GM23338 (cell line): ENCODE data around the gene CES1. TPM values are rescaled to one million over a fixed set of nuclear protein-coding genes. Genes with fewer than 3 reads are reported as not detected.

Experiments
- ATAC-seq: fragments of 200-7000 bp; cut with Tn5 transposase; 3 replicates; pipeline ENCODE4 v1.9.1; 2020
- DNase-seq: peaks from one replicate; pipeline ENCODE4 v3.0.0-alpha.2; 2015; ENCODE audit warnings: low spot score
- H2AFZ ChIP-seq: fragments of 200-600 bp; sonication (generic); 2 replicates; pipeline ENCODE4 v1.8.0; 2016; ENCODE audit warnings: antibody characterized with exemption, mild to moderate bottlenecking, moderate library complexity
- H3F3A ChIP-seq: fragments of 200-600 bp; sonication (generic); replicated peaks from 2 replicates; pipeline ENCODE4 v1.8.0; 2017; ENCODE audit warnings: antibody characterized with exemption, mixed run types, low read depth
- H3K27ac ChIP-seq: fragments of 200-600 bp; sonication (generic); 2 replicates; pipeline ENCODE4 v1.6.1; 2016; ENCODE audit warnings: low read depth
- H3K27me3 ChIP-seq: fragments of 200-600 bp; sonication (generic); 2 replicates; pipeline ENCODE4 v1.8.0; 2016; ENCODE audit warnings: mild to moderate bottlenecking, mixed run types, moderate library complexity; ENCODE audit not compliant: insufficient read depth
- H3K36me3 ChIP-seq: fragments of 200-600 bp; sonication (generic); 2 replicates; pipeline ENCODE4 v1.8.0; 2016; ENCODE audit warnings: mild to moderate bottlenecking; ENCODE audit not compliant: insufficient read depth
- H3K4me1 ChIP-seq: fragments of 200-600 bp; sonication (generic); 2 replicates; pipeline ENCODE4 v1.8.0; 2016; ENCODE audit warnings: mild to moderate bottlenecking, moderate library complexity; ENCODE audit not compliant: insufficient read depth
- H3K4me2 ChIP-seq: fragments of 200-600 bp; sonication (generic); 2 replicates; pipeline ENCODE4 v1.7.1; 2017; ENCODE audit warnings: mixed run types
- H3K4me3 ChIP-seq: fragments of 200-600 bp; sonication (generic); 2 replicates; pipeline ENCODE4 v1.6.1; 2016; ENCODE audit warnings: mixed run types
- H3K79me2 ChIP-seq: fragments of 200-600 bp; sonication (generic); replicated peaks from 2 replicates; pipeline ENCODE4 v1.8.0; 2017; ENCODE audit warnings: mild to moderate bottlenecking; ENCODE audit not compliant: insufficient read depth
- H3K9me2 ChIP-seq: fragments of 200-600 bp; sonication (generic); 2 replicates; pipeline ENCODE4 v1.8.0; 2017; ENCODE audit not compliant: insufficient read depth
- H4K20me1 ChIP-seq: fragments of 200-600 bp; sonication (generic); replicated peaks from 2 replicates; pipeline ENCODE4 v1.8.0; 2017; ENCODE audit warnings: mild to moderate bottlenecking; ENCODE audit not compliant: insufficient read depth
- H3K27ac Mint-ChIP-seq: 2 replicates; pipeline ENCODE4 v1.8.0; 2020; ENCODE audit warnings: inconsistent platforms, mild to moderate bottlenecking, moderate library complexity, mixed read lengths
- H3K27me3 Mint-ChIP-seq: 3 replicates; pipeline ENCODE4 v1.8.0; 2022; ENCODE audit warnings: low read depth, mild to moderate bottlenecking, moderate library complexity, mixed read lengths, inconsistent platforms; ENCODE audit not compliant: insufficient read depth, poor library complexity
- H3K36me3 Mint-ChIP-seq: 3 replicates; pipeline ENCODE4 v1.8.0; 2021; ENCODE audit warnings: low read depth, mild to moderate bottlenecking, inconsistent platforms, moderate library complexity, mixed read lengths
- H3K4me1 Mint-ChIP-seq: 3 replicates; pipeline ENCODE4 v1.8.0; 2020; ENCODE audit warnings: mild to moderate bottlenecking, inconsistent platforms, mixed read lengths
- H3K4me3 Mint-ChIP-seq: 3 replicates; pipeline ENCODE4 v1.8.0; 2021; ENCODE audit warnings: moderate library complexity, mild to moderate bottlenecking, inconsistent platforms, mixed read lengths
- H3K9me3 Mint-ChIP-seq: 3 replicates; pipeline ENCODE4 v1.8.0; 2020; ENCODE audit warnings: moderate library complexity, mild to moderate bottlenecking, inconsistent platforms, mixed read lengths
- CTCF ChIP-seq, 2 experiments: fragments of 200-600 bp in 1 of 2; sonication (generic) in 1 of 2; conservative IDR thresholded peaks; 2 replicates each; pipeline versions ENCODE4 v1.5.1 to v1.6.1; 2016 to 2017; ENCODE audit warnings: antibody characterized with exemption in 2 of 2, low read depth in 2 of 2, mild to moderate bottlenecking in 2 of 2, moderate library complexity in 1 of 2
- EZH2phosphoT487 ChIP-seq: fragments of 200-600 bp; sonication (generic); IDR thresholded peaks from one replicate; pipeline ENCODE4 v1.8.1; 2018; ENCODE audit warnings: antibody characterized with exemption; ENCODE audit not compliant: unreplicated experiment
- JUNB ChIP-seq: IDR thresholded peaks from one replicate; pipeline ENCODE4 v1.6.1; 2016; ENCODE audit warnings: antibody characterized with exemption; ENCODE audit not compliant: unreplicated experiment
- NANOG ChIP-seq: IDR thresholded peaks from 2 replicates; pipeline ENCODE4 v1.6.1; 2016; ENCODE audit warnings: antibody characterized with exemption, borderline replicate concordance
- POLR2AphosphoS5 ChIP-seq: IDR thresholded peaks from 2 replicates; pipeline ENCODE4 v1.6.1; 2016; ENCODE audit warnings: antibody characterized with exemption, low read depth
- STAT1 ChIP-seq: IDR thresholded peaks from one replicate; pipeline ENCODE4 v1.6.1; 2016; ENCODE audit warnings: antibody characterized with exemption; ENCODE audit not compliant: unreplicated experiment
- ZNF114 ChIP-seq: fragments of 250-450 bp; sonication (Bioruptor Pico); IDR thresholded peaks from 2 replicates; pipeline ENCODE4 v1.5.0; 2020; ENCODE audit warnings: mild to moderate bottlenecking, moderate library complexity
- ZNF331 ChIP-seq: fragments of 250-450 bp; sonication (Bioruptor Pico); IDR thresholded peaks from 2 replicates; pipeline ENCODE4 v1.5.0; 2020; ENCODE audit warnings: low read depth, mild to moderate bottlenecking, moderate library complexity
- polyA plus RNA-seq: library from polyadenylated mRNA; unstranded; fragments of >200 nt; fragmentation: Nextera tagmentation; extraction: Ambion mirVana; gene quantifications from 2 replicates; pipeline ENCODE4 v1.2.1, GENCODE V29; 2016
- total RNA-seq: library from RNA; depleted of rRNA; stranded (reverse); fragments of >200 nt; shearing (Covaris generic); gene quantifications from 2 replicates; pipeline ENCODE4 v1.2.3, GENCODE V29; 2014
- TF ChIP-seq, protein P1 (sequence below): fragments of 250-450 bp; sonication (Bioruptor Pico); IDR thresholded peaks from 2 replicates; pipeline ENCODE4 v1.5.0; 2020; ENCODE audit warnings: mild to moderate bottlenecking, moderate library complexity
- TF ChIP-seq, protein P2 (sequence below): IDR thresholded peaks from one replicate; pipeline ENCODE4 v1.6.1; 2018; ENCODE audit warnings: antibody characterized with exemption; ENCODE audit not compliant: unreplicated experiment
- TF ChIP-seq, protein P3 (sequence below): IDR thresholded peaks from 2 replicates; pipeline ENCODE4 v1.6.1; 2016; ENCODE audit warnings: antibody characterized with exemption

Gene CES1
- total and polyA plus RNA-seq, 2 experiments from 2014 or later, result 1.5 TPM; not detected in 1

GRCh38 chr16:55812951-55813350 lies 19.9 kb downstream of the CES1 start:
- no peak overlapping the region for H3K4me3 ChIP-seq
- H3K27ac ChIP-seq, result no peak overlapping the region
- no peak overlapping the region for H3K27ac Mint-ChIP-seq
- DNase-seq (no peak), ATAC-seq (no peak)
- no peaks in the 10 kb centered on the region for H3K27me3 ChIP-seq
- H3K36me3 Mint-ChIP-seq, result no peaks in the 10 kb centered on the region
- H3K4me1 ChIP-seq, result peaks cover 10% of the 10 kb centered on the region
- H3K4me1 Mint-ChIP-seq, result peaks cover 19% of the 10 kb centered on the region
- TF ChIP-seq CTCF (conservative IDR thresholded peaks at IDR 0.05; ENCODE audit: low read depth in 2 of 2), result no peak
- TF ChIP-seq ZNF331 (CRISPR knock-in tag), result no peak
- no peak for TF ChIP-seq EZH2phosphoT487
- no peak for TF ChIP-seq ZNF114
- TF ChIP-seq, protein P1, sequence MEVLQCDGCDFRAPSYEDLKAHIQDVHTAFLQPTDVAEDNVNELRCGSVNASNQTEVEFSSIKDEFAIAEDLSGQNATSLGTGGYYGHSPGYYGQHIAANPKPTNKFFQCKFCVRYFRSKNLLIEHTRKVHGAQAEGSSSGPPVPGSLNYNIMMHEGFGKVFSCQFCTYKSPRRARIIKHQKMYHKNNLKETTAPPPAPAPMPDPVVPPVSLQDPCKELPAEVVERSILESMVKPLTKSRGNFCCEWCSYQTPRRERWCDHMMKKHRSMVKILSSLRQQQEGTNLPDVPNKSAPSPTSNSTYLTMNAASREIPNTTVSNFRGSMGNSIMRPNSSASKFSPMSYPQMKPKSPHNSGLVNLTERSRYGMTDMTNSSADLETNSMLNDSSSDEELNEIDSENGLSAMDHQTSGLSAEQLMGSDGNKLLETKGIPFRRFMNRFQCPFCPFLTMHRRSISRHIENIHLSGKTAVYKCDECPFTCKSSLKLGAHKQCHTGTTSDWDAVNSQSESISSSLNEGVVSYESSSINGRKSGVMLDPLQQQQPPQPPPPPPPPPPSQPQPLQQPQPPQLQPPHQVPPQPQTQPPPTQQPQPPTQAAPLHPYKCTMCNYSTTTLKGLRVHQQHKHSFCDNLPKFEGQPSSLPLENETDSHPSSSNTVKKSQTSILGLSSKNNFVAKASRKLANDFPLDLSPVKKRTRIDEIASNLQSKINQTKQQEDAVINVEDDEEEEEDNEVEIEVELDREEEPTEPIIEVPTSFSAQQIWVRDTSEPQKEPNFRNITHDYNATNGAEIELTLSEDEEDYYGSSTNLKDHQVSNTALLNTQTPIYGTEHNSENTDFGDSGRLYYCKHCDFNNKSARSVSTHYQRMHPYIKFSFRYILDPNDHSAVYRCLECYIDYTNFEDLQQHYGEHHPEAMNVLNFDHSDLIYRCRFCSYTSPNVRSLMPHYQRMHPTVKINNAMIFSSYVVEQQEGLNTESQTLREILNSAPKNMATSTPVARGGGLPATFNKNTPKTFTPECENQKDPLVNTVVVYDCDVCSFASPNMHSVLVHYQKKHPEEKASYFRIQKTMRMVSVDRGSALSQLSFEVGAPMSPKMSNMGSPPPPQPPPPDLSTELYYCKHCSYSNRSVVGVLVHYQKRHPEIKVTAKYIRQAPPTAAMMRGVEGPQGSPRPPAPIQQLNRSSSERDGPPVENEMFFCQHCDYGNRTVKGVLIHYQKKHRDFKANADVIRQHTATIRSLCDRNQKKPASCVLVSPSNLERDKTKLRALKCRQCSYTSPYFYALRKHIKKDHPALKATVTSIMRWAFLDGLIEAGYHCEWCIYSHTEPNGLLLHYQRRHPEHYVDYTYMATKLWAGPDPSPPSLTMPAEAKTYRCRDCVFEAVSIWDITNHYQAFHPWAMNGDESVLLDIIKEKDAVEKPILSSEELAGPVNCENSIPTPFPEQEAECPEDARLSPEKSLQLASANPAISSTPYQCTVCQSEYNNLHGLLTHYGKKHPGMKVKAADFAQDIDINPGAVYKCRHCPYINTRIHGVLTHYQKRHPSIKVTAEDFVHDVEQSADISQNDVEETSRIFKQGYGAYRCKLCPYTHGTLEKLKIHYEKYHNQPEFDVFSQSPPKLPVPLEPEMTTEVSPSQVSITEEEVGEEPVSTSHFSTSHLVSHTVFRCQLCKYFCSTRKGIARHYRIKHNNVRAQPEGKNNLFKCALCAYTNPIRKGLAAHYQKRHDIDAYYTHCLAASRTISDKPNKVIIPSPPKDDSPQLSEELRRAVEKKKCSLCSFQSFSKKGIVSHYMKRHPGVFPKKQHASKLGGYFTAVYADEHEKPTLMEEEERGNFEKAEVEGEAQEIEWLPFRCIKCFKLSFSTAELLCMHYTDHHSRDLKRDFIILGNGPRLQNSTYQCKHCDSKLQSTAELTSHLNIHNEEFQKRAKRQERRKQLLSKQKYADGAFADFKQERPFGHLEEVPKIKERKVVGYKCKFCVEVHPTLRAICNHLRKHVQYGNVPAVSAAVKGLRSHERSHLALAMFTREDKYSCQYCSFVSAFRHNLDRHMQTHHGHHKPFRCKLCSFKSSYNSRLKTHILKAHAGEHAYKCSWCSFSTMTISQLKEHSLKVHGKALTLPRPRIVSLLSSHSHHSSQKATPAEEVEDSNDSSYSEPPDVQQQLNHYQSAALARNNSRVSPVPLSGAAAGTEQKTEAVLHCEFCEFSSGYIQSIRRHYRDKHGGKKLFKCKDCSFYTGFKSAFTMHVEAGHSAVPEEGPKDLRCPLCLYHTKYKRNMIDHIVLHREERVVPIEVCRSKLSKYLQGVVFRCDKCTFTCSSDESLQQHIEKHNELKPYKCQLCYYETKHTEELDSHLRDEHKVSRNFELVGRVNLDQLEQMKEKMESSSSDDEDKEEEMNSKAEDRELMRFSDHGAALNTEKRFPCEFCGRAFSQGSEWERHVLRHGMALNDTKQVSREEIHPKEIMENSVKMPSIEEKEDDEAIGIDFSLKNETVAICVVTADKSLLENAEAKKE (CRISPR knock-in tag), result no peak
- no peak for TF ChIP-seq NANOG
- TF ChIP-seq, protein P2, sequence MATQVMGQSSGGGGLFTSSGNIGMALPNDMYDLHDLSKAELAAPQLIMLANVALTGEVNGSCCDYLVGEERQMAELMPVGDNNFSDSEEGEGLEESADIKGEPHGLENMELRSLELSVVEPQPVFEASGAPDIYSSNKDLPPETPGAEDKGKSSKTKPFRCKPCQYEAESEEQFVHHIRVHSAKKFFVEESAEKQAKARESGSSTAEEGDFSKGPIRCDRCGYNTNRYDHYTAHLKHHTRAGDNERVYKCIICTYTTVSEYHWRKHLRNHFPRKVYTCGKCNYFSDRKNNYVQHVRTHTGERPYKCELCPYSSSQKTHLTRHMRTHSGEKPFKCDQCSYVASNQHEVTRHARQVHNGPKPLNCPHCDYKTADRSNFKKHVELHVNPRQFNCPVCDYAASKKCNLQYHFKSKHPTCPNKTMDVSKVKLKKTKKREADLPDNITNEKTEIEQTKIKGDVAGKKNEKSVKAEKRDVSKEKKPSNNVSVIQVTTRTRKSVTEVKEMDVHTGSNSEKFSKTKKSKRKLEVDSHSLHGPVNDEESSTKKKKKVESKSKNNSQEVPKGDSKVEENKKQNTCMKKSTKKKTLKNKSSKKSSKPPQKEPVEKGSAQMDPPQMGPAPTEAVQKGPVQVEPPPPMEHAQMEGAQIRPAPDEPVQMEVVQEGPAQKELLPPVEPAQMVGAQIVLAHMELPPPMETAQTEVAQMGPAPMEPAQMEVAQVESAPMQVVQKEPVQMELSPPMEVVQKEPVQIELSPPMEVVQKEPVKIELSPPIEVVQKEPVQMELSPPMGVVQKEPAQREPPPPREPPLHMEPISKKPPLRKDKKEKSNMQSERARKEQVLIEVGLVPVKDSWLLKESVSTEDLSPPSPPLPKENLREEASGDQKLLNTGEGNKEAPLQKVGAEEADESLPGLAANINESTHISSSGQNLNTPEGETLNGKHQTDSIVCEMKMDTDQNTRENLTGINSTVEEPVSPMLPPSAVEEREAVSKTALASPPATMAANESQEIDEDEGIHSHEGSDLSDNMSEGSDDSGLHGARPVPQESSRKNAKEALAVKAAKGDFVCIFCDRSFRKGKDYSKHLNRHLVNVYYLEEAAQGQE, result no peak
- TF ChIP-seq STAT1, result no peak
- TF ChIP-seq POLR2AphosphoS5, result no peak
- TF ChIP-seq, protein P3, sequence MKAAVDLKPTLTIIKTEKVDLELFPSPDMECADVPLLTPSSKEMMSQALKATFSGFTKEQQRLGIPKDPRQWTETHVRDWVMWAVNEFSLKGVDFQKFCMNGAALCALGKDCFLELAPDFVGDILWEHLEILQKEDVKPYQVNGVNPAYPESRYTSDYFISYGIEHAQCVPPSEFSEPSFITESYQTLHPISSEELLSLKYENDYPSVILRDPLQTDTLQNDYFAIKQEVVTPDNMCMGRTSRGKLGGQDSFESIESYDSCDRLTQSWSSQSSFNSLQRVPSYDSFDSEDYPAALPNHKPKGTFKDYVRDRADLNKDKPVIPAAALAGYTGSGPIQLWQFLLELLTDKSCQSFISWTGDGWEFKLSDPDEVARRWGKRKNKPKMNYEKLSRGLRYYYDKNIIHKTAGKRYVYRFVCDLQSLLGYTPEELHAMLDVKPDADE, result no peak
- no peak for TF ChIP-seq JUNB
- H3K79me2 ChIP-seq, result no peaks in the 10 kb centered on the region
- no peaks in the 10 kb centered on the region for H3K9me2 ChIP-seq
- H3K9me3 Mint-ChIP-seq, result no peaks in the 10 kb centered on the region
- no peaks in the 10 kb centered on the region for H3K36me3 ChIP-seq
- H3K27me3 Mint-ChIP-seq, result peaks cover 10% of the 10 kb centered on the region
- no peak overlapping the region for H3K4me3 Mint-ChIP-seq
- H2AFZ ChIP-seq, result no peak overlapping the region
- H4K20me1 ChIP-seq, result no peaks in the 10 kb centered on the region
- no peaks in the 10 kb centered on the region for H3F3A ChIP-seq
- H3K4me2 ChIP-seq, result no peak overlapping the region
